ENCODE data around the gene ABI1. TPM values are rescaled to one million over a fixed set of nuclear protein-coding genes. Genes with fewer than 3 reads are reported as not detected.

ABI1 gene
- total RNA-seq, 1 experiment from 2014 or later, result 36.9 TPM

DNA sequence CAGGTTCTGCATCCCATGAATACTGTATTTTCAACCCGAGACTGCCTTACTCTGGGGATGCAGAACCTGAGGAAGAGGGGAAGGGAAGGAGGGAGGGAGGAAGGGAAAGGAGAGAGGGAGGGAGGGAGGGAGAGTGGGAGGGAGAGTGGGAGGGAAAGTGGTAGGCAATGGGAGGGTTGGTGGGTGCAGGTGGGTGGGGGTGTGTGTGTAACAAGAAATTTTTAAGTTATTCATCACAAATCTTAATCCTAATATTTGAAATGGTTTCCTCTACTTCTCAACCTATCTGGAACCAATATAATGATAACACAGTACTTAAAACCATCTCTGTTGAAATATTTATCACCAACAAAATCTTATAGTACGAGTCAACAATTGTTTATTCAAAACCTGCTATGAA, 95.2 kb downstream of the ABI1 start:
- Mint-ChIP-seq H3K9me3 (no peaks in the 10 kb centered on the region), H3K27ac (no peak overlapping the region), H3K27me3 (ENCODE audit: low read depth) (no peaks in the 10 kb centered on the region), H3K36me3 (ENCODE audit: insufficient read depth in 1 of 3, low read depth in 3 of 3) (peaks cover 0 to 9% (median 0%) of the 10 kb centered on the region in 3 experiments; a peak in 3 of 7 replicates), H3K4me1 (peaks cover 7 to 11% of the 10 kb centered on the region in 2 experiments), H3K4me3 (no peak overlapping the region)
- Histone ChIP-seq H4K91ac (ENCODE audit: insufficient read length, low read depth, low read length) (no peak overlapping the region), H3K4ac (ENCODE audit: low read depth, low read length) (no peak overlapping the region), H2BK15ac (ENCODE audit: low read depth, low read length) (no peak overlapping the region), H2AFZ (ENCODE audit: low read length) (no peak overlapping the region), H3K23ac (ENCODE audit: insufficient read length, low read depth, low read length) (no peak overlapping the region), H4K20me1 (ENCODE audit: control insufficient read depth, insufficient read depth, insufficient read length) (no peaks in the 10 kb centered on the region), H3K18ac (ENCODE audit: insufficient read length, low read depth, low read length) (no peak overlapping the region), H3K4me2 (ENCODE audit: insufficient read depth, insufficient read length, low read length) (no peak overlapping the region), H3K79me2 (ENCODE audit: insufficient read depth, low read length) (no peaks in the 10 kb centered on the region), H2BK20ac (ENCODE audit: low read depth, low read length, poor library complexity, severe bottlenecking) (no peak overlapping the region), H3K9ac (ENCODE audit: extremely low read depth, insufficient read length, low read length) (no peak overlapping the region), H2BK120ac (ENCODE audit: low read depth, low read length, poor library complexity, severe bottlenecking) (no peak overlapping the region), H2AK5ac (ENCODE audit: insufficient read length, low read length) (no peak overlapping the region), H3K9me3 (ENCODE audit: control insufficient read depth, low read depth, low read length) (no peaks in the 10 kb centered on the region), H2BK5ac (ENCODE audit: insufficient read length, low read length) (no peak overlapping the region), H4K8ac (replicated peaks; ENCODE audit: insufficient read length, low read depth, low read length) (no peak overlapping the region), H3K79me1 (ENCODE audit: insufficient read depth, low read depth, low read length, poor library complexity, severe bottlenecking) (no peaks in the 10 kb centered on the region), H2BK12ac (ENCODE audit: insufficient read length, low read depth, low read length) (no peak overlapping the region), H3K23me2 (ENCODE audit: insufficient read length, low read depth, low read length, poor library complexity, severe bottlenecking) (no peaks in the 10 kb centered on the region), H3K27ac (ENCODE audit: insufficient read length, low read depth, low read length) (no peak overlapping the region), H3K27me3 (ENCODE audit: insufficient read depth, low read length) (no peaks in the 10 kb centered on the region), H3K4me1 (ENCODE audit: insufficient read depth, low read length) (no peaks in the 10 kb centered on the region), H3T11ph (ENCODE audit: low read length) (no peak overlapping the region), H3K56ac (ENCODE audit: insufficient read length, low read depth, low read length) (no peak overlapping the region), H3K14ac (ENCODE audit: insufficient read depth, low read length) (no peak overlapping the region), H4K5ac (ENCODE audit: insufficient read length, low read depth, low read length) (no peak overlapping the region)
- WGBS (ENCODE audit: extremely low coverage, insufficient read length, low lambda C conversion rate), result no CpG with 5 or more reads among the region's 2 CpGs
- DNase-seq, result no peak
- TF ChIP-seq, protein P1, sequence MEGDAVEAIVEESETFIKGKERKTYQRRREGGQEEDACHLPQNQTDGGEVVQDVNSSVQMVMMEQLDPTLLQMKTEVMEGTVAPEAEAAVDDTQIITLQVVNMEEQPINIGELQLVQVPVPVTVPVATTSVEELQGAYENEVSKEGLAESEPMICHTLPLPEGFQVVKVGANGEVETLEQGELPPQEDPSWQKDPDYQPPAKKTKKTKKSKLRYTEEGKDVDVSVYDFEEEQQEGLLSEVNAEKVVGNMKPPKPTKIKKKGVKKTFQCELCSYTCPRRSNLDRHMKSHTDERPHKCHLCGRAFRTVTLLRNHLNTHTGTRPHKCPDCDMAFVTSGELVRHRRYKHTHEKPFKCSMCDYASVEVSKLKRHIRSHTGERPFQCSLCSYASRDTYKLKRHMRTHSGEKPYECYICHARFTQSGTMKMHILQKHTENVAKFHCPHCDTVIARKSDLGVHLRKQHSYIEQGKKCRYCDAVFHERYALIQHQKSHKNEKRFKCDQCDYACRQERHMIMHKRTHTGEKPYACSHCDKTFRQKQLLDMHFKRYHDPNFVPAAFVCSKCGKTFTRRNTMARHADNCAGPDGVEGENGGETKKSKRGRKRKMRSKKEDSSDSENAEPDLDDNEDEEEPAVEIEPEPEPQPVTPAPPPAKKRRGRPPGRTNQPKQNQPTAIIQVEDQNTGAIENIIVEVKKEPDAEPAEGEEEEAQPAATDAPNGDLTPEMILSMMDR (conservative IDR thresholded peaks at IDR 0.05), result no peak

Measured in H9 (cell line).